HepG2 (cell line): ENCODE measurements around the gene ZBP1. TPM values are rescaled to one million over a fixed set of nuclear protein-coding genes. Genes with fewer than 3 reads are reported as not detected.

Experiments
- ASH2L ChIP-seq: fragments of 300-600, 200-600 bp; sonication (generic); IDR thresholded peaks from 2 replicates; pipeline ENCODE4 v1.7.0; 2017; ENCODE audit warnings: low read depth, mild to moderate bottlenecking, moderate library complexity, mixed read lengths, low read length; ENCODE audit not compliant: insufficient read length
- ATF5 ChIP-seq: sonication (generic); formaldehyde crosslinking; IDR thresholded peaks from 2 replicates; pipeline ENCODE4 v1.4.0; 2020; ENCODE audit warnings: mild to moderate bottlenecking, low read depth, missing genetic modification reagents
- GATAD2A ChIP-seq: IDR thresholded peaks from 2 replicates; pipeline ENCODE4 v1.6.1; 2016
- MEIS1 ChIP-seq: sonication (generic); formaldehyde crosslinking; IDR thresholded peaks from 2 replicates; pipeline ENCODE4 v1.9.0; 2021; ENCODE audit warnings: mild to moderate bottlenecking, missing genetic modification reagents, moderate library complexity, borderline replicate concordance
- NRL ChIP-seq: sonication (generic); formaldehyde crosslinking; IDR thresholded peaks from 2 replicates; pipeline ENCODE4 v1.5.0; 2020; ENCODE audit warnings: missing genetic modification reagents, mild to moderate bottlenecking, moderate library complexity, borderline replicate concordance
- SIN3B ChIP-seq: fragments of 150-350 bp; IDR thresholded peaks from 2 replicates; pipeline ENCODE4 v1.6.1; 2014; ENCODE audit warnings: low read length
- U2AF2 ChIP-seq: fragments of 200-400 bp; formaldehyde crosslinking; IDR thresholded peaks from 2 replicates; pipeline ENCODE4 v1.6.1; 2017; ENCODE audit warnings: low read depth, mild to moderate bottlenecking, low read length
- ZC3H4 ChIP-seq: sonication (generic); formaldehyde crosslinking; IDR thresholded peaks from 2 replicates; pipeline ENCODE4 v1.4.0; 2020; ENCODE audit warnings: missing genetic modification reagents, borderline replicate concordance
- ZNF382 ChIP-seq: sonication (generic); formaldehyde crosslinking; IDR thresholded peaks from 2 replicates; pipeline ENCODE4 v1.5.0; 2020; ENCODE audit warnings: missing genetic modification reagents, mild to moderate bottlenecking, borderline replicate concordance
- ZNF451 ChIP-seq: sonication (generic); formaldehyde crosslinking; IDR thresholded peaks from 2 replicates; pipeline ENCODE4 v1.5.0; 2020; ENCODE audit warnings: mild to moderate bottlenecking, missing genetic modification reagents
- ZNF572 ChIP-seq: sonication (generic); formaldehyde crosslinking; IDR thresholded peaks from 2 replicates; pipeline ENCODE4 v1.5.1; 2020; ENCODE audit warnings: mild to moderate bottlenecking, missing genetic modification reagents
- polyA plus RNA-seq, 8 experiments: library from polyadenylated mRNA; depleted of rRNA in 3 of 8; stranded (reverse) in 7 of 8; unstranded in 1 of 8; fragments of >200 nt; fragmentation: Illumina TruSeq in 4 of 8; extraction: Trizol in 4 of 8; gene quantifications; 2 replicates each; pipeline versions ENCODE4 v1.2.1 to v1.2.3, GENCODE V29; 2011 to 2016; ENCODE audit warnings: low read depth in 4 of 8, missing spikeins in 1 of 8, mixed read lengths in 1 of 8; ENCODE audit not compliant: insufficient read depth in 1 of 8
- total RNA-seq, 5 experiments: library from RNA; depleted of rRNA; stranded (reverse); fragments of >200 nt; fragmentation: Illumina TruSeq; extraction: Trizol; gene quantifications; 2 replicates each; pipeline ENCODE4 v1.2.3, GENCODE V29; 2016; ENCODE audit warnings: low read depth in 1 of 5
- TF ChIP-seq, protein P1 (sequence below): sonication (generic); formaldehyde crosslinking; IDR thresholded peaks from 2 replicates; pipeline ENCODE4 v1.4.0; 2020; ENCODE audit warnings: mild to moderate bottlenecking, missing genetic modification reagents
- TF ChIP-seq, protein P2 (sequence below): sonication (generic); formaldehyde crosslinking; IDR thresholded peaks from 2 replicates; pipeline ENCODE4 v1.4.0; 2020; ENCODE audit warnings: missing genetic modification reagents, borderline replicate concordance
- TF ChIP-seq, protein P3 (sequence below), 2 experiments: sonication (generic) in 1 of 2; formaldehyde crosslinking in 1 of 2; IDR thresholded peaks; 2 replicates each; pipeline versions ENCODE4 v1.5.1 to v1.6.1; 2011 to 2020; ENCODE audit warnings: borderline replicate concordance in 1 of 2, low read depth in 1 of 2, low read length in 1 of 2, mild to moderate bottlenecking in 1 of 2, missing genetic modification reagents in 1 of 2, moderate library complexity in 1 of 2
- TF ChIP-seq, protein P4 (sequence below): sonication (generic); formaldehyde crosslinking; IDR thresholded peaks from 2 replicates; pipeline ENCODE4 v1.4.0; 2020; ENCODE audit warnings: missing genetic modification reagents, borderline replicate concordance

ZBP1 gene
- total and polyA plus RNA-seq, 2 of the 13 experiments (the other 11 are each of a cell fraction or from before 2014, with no cell fraction given) = not detected

GRCh38 chr20:57586370-57586793, 33.8 kb downstream of the ZBP1 start (continued):
- TF ChIP-seq, protein P1, sequence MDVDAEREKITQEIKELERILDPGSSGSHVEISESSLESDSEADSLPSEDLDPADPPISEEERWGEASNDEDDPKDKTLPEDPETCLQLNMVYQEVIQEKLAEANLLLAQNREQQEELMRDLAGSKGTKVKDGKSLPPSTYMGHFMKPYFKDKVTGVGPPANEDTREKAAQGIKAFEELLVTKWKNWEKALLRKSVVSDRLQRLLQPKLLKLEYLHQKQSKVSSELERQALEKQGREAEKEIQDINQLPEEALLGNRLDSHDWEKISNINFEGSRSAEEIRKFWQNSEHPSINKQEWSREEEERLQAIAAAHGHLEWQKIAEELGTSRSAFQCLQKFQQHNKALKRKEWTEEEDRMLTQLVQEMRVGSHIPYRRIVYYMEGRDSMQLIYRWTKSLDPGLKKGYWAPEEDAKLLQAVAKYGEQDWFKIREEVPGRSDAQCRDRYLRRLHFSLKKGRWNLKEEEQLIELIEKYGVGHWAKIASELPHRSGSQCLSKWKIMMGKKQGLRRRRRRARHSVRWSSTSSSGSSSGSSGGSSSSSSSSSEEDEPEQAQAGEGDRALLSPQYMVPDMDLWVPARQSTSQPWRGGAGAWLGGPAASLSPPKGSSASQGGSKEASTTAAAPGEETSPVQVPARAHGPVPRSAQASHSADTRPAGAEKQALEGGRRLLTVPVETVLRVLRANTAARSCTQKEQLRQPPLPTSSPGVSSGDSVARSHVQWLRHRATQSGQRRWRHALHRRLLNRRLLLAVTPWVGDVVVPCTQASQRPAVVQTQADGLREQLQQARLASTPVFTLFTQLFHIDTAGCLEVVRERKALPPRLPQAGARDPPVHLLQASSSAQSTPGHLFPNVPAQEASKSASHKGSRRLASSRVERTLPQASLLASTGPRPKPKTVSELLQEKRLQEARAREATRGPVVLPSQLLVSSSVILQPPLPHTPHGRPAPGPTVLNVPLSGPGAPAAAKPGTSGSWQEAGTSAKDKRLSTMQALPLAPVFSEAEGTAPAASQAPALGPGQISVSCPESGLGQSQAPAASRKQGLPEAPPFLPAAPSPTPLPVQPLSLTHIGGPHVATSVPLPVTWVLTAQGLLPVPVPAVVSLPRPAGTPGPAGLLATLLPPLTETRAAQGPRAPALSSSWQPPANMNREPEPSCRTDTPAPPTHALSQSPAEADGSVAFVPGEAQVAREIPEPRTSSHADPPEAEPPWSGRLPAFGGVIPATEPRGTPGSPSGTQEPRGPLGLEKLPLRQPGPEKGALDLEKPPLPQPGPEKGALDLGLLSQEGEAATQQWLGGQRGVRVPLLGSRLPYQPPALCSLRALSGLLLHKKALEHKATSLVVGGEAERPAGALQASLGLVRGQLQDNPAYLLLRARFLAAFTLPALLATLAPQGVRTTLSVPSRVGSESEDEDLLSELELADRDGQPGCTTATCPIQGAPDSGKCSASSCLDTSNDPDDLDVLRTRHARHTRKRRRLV (CRISPR knock-in tag) = 0 out of 2 replicates have a peak, but pooled peaks have one; percentile 58
- TF ChIP-seq, protein P2, sequence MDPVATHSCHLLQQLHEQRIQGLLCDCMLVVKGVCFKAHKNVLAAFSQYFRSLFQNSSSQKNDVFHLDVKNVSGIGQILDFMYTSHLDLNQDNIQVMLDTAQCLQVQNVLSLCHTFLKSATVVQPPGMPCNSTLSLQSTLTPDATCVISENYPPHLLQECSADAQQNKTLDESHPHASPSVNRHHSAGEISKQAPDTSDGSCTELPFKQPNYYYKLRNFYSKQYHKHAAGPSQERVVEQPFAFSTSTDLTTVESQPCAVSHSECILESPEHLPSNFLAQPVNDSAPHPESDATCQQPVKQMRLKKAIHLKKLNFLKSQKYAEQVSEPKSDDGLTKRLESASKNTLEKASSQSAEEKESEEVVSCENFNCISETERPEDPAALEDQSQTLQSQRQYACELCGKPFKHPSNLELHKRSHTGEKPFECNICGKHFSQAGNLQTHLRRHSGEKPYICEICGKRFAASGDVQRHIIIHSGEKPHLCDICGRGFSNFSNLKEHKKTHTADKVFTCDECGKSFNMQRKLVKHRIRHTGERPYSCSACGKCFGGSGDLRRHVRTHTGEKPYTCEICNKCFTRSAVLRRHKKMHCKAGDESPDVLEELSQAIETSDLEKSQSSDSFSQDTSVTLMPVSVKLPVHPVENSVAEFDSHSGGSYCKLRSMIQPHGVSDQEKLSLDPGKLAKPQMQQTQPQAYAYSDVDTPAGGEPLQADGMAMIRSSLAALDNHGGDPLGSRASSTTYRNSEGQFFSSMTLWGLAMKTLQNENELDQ = no peak
- TF ChIP-seq NRL (CRISPR knock-in tag) (no peak), ZNF572 (CRISPR knock-in tag) (peak; percentile 29; the same call in 1 of the 2 replicates), ASH2L (no peak), ATF5 (CRISPR knock-in tag) (no peak), GATAD2A (peak; percentile 82), ZC3H4 (CRISPR knock-in tag) (no peak), ZNF451 (peak; percentile 82; the same call in 1 of the 2 replicates), SIN3B (no peak), MEIS1 (CRISPR knock-in tag) (0 out of 2 replicates have a peak, but pooled peaks have one; percentile 67), U2AF2 (no peak), ZNF382 (no peak)
- TF ChIP-seq, protein P3, sequence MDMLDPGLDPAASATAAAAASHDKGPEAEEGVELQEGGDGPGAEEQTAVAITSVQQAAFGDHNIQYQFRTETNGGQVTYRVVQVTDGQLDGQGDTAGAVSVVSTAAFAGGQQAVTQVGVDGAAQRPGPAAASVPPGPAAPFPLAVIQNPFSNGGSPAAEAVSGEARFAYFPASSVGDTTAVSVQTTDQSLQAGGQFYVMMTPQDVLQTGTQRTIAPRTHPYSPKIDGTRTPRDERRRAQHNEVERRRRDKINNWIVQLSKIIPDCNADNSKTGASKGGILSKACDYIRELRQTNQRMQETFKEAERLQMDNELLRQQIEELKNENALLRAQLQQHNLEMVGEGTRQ (IDR thresholded peaks at IDR 0.05; ENCODE audit: low read depth, low read length) = no peak
- TF ChIP-seq, protein P3 (CRISPR knock-in tag; IDR thresholded peaks at IDR 0.05; ENCODE audit: borderline replicate concordance) = no peak
- TF ChIP-seq, protein P4, sequence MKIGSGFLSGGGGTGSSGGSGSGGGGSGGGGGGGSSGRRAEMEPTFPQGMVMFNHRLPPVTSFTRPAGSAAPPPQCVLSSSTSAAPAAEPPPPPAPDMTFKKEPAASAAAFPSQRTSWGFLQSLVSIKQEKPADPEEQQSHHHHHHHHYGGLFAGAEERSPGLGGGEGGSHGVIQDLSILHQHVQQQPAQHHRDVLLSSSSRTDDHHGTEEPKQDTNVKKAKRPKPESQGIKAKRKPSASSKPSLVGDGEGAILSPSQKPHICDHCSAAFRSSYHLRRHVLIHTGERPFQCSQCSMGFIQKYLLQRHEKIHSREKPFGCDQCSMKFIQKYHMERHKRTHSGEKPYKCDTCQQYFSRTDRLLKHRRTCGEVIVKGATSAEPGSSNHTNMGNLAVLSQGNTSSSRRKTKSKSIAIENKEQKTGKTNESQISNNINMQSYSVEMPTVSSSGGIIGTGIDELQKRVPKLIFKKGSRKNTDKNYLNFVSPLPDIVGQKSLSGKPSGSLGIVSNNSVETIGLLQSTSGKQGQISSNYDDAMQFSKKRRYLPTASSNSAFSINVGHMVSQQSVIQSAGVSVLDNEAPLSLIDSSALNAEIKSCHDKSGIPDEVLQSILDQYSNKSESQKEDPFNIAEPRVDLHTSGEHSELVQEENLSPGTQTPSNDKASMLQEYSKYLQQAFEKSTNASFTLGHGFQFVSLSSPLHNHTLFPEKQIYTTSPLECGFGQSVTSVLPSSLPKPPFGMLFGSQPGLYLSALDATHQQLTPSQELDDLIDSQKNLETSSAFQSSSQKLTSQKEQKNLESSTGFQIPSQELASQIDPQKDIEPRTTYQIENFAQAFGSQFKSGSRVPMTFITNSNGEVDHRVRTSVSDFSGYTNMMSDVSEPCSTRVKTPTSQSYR (CRISPR knock-in tag) = peak; percentile 100
